HFFc6 (cell line): ENCODE results near the gene UBR4. TPM values are rescaled to one million over a fixed set of nuclear protein-coding genes. Genes with fewer than 3 reads are reported as not detected.

Experiments
- DNase-seq: peaks from one replicate; pipeline ENCODE4 v3.0.0-alpha.2; 2018
- H3K27ac Mint-ChIP-seq: 2 replicates; pipeline ENCODE4 v1.8.0; 2020; ENCODE audit warnings: mild to moderate bottlenecking, mixed read lengths
- H3K27me3 Mint-ChIP-seq: 2 replicates; pipeline ENCODE4 v1.8.0; 2021; ENCODE audit warnings: mild to moderate bottlenecking, moderate library complexity, mixed read lengths; ENCODE audit not compliant: insufficient read depth
- H3K36me3 Mint-ChIP-seq: 2 replicates; pipeline ENCODE4 v1.8.0; 2021; ENCODE audit warnings: low read depth, mixed read lengths
- H3K4me1 Mint-ChIP-seq: 2 replicates; pipeline ENCODE4 v1.8.0; 2020; ENCODE audit warnings: low read depth, mixed read lengths
- H3K4me3 Mint-ChIP-seq: 2 replicates; pipeline ENCODE4 v1.8.0; 2020; ENCODE audit warnings: mild to moderate bottlenecking, moderate library complexity, mixed read lengths
- H3K9me3 Mint-ChIP-seq: 2 replicates; pipeline ENCODE4 v1.8.0; 2020; ENCODE audit warnings: mild to moderate bottlenecking, mixed read lengths
- total RNA-seq, 6 experiments: library from RNA; stranded (reverse); fragmentation: NEBNext Ultra II Directional; extraction: Animal tissue kit (Norgen Biotek cat#: 25700); gene quantifications; 2 replicates in 1 of 6; 3 replicates in 5 of 6; pipeline ENCODE4 v1.2.3, GENCODE V29; 2021
- TF ChIP-seq, protein P1 (sequence below): fragments of 200-600 bp; sonication (generic); IDR thresholded peaks from 2 replicates; pipeline ENCODE4 v1.5.0; 2021; ENCODE audit warnings: antibody characterized with exemption, mild to moderate bottlenecking

Gene UBR4
- total RNA-seq, 6 experiments from 2014 or later: 74.2 to 116 (median 88.6) TPM

- DNase-seq: no peak
- Mint-ChIP-seq H3K4me3 (no peak overlapping the region), H3K36me3 (no peaks in the 10 kb centered on the region), H3K9me3 (no peaks in the 10 kb centered on the region), H3K4me1 (peaks cover 7% of the 10 kb centered on the region), H3K27me3 (peaks cover 25% of the 10 kb centered on the region), H3K27ac (no peak overlapping the region)
- TF ChIP-seq, protein P1, sequence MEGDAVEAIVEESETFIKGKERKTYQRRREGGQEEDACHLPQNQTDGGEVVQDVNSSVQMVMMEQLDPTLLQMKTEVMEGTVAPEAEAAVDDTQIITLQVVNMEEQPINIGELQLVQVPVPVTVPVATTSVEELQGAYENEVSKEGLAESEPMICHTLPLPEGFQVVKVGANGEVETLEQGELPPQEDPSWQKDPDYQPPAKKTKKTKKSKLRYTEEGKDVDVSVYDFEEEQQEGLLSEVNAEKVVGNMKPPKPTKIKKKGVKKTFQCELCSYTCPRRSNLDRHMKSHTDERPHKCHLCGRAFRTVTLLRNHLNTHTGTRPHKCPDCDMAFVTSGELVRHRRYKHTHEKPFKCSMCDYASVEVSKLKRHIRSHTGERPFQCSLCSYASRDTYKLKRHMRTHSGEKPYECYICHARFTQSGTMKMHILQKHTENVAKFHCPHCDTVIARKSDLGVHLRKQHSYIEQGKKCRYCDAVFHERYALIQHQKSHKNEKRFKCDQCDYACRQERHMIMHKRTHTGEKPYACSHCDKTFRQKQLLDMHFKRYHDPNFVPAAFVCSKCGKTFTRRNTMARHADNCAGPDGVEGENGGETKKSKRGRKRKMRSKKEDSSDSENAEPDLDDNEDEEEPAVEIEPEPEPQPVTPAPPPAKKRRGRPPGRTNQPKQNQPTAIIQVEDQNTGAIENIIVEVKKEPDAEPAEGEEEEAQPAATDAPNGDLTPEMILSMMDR: no peak
Measured at GRCh38 chr1:19049798-19050197, 160.3 kb downstream of the UBR4 start.

- Mint-ChIP-seq H3K4me1 (peaks cover 7% of the 10 kb centered on the region), H3K4me3 (no peak overlapping the region), H3K36me3 (no peaks in the 10 kb centered on the region), H3K27ac (no peak overlapping the region), H3K9me3 (no peaks in the 10 kb centered on the region), H3K27me3 (peaks cover 24% of the 10 kb centered on the region)
- no peak for DNase-seq
- TF ChIP-seq, protein P1: no peak
Measured at GRCh38 chr1:19049128-19049768, 160.8 kb downstream of the UBR4 start.

- no peak overlapping the region for H3K27ac Mint-ChIP-seq
- H3K4me1 Mint-ChIP-seq: no peaks in the 10 kb centered on the region
- no peak overlapping the region for H3K4me3 Mint-ChIP-seq
- H3K36me3 Mint-ChIP-seq: no peaks in the 10 kb centered on the region
- H3K9me3 Mint-ChIP-seq: no peaks in the 10 kb centered on the region
- TF ChIP-seq, protein P1: no peak
- DNase-seq: no peak
- H3K27me3 Mint-ChIP-seq: peaks cover 13% of the 10 kb centered on the region
Measured at GRCh38 chr1:19046972-19047731, 162.9 kb downstream of the UBR4 start.

DNA sequence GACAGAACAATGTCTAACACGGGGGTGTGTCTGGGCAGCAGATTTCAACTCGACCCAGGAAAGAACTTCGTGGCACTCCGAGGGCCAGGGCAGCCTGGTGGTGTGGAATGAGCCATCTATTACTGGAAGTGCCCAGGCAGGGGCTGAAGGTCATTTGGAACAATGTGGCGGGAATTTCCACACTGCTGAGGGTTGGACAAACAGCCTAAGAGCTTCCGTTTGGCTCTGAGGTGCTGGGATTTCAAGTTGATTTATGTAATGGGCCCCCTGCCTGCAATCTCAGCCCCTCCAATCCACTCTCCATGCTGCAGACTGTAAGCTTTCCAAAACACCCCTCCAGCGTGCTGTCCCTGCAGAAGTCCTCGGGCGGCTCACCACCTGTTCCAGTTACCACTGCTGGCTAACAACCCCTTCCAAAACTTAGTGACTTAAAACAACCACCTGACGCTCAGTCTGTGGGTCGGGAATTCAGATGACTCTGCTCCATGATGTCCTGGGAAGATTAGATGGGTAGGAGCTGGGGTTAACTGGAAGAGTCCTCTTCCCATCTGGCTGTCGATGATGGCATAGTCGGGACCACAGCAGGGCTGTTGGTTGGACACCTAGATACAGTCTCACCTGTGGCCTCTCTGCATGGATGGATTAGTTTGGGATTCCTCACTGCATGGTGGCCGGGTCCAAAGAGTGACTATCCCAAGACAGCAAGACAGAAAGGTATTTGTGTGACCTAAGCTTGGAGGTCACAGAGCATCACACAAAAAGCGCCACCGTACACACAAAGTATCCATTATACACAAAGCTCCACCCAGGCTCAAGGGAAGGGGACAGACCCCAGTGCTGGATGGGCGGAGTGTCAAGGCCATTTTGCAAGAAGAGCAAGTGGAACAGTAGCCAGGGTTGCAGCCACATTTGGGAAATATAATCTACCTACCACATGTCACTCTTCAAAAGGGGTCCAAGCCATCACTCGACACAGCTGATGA lies 163.9 kb downstream of the UBR4 start:
- Mint-ChIP-seq H3K27me3 (peaks cover 13% of the 10 kb centered on the region), H3K36me3 (no peaks in the 10 kb centered on the region), H3K9me3 (no peaks in the 10 kb centered on the region), H3K27ac (no peak overlapping the region), H3K4me1 (no peaks in the 10 kb centered on the region), H3K4me3 (no peak overlapping the region)
- TF ChIP-seq, protein P1: no peak
- no peak for DNase-seq

- TF ChIP-seq, protein P1: no peak
- H3K27me3 Mint-ChIP-seq: peaks cover 13% of the 10 kb centered on the region
- no peak overlapping the region for H3K4me3 Mint-ChIP-seq
- H3K27ac Mint-ChIP-seq: no peak overlapping the region
- H3K36me3 Mint-ChIP-seq: no peaks in the 10 kb centered on the region
- H3K4me1 Mint-ChIP-seq: no peaks in the 10 kb centered on the region
- no peaks in the 10 kb centered on the region for H3K9me3 Mint-ChIP-seq
- DNase-seq: no peak
Measured at GRCh38 chr1:19044975-19045831, 164.9 kb downstream of the UBR4 start.
